H1 (cell line): ENCODE measurements around the gene HID1. TPM values are rescaled to one million over a fixed set of nuclear protein-coding genes. Genes with fewer than 3 reads are reported as not detected.

Experiments
- CTCF ChIA-PET: fragments of 300-600 bp; sonication (Branson Sonifier 250); formaldehyde crosslinking; loops from one replicate; lab custom pipeline; 2021; ENCODE audit not compliant: partially characterized antibody; lab: Charles Lee
- POLR2A ChIA-PET: fragments of 300-600 bp; sonication (Branson Sonifier 250); formaldehyde crosslinking; loops from one replicate; lab custom pipeline; 2021; ENCODE audit warnings: inconsistent platforms; ENCODE audit not compliant: partially characterized antibody; lab: Charles Lee
- DNase-seq, 2 experiments: peaks; one replicate each; pipeline versions ENCODE4 v3.0.0 to v3.0.0-alpha.2; 2010 to 2022; ENCODE audit warnings: low spot score in 2 of 2, low read depth in 1 of 2, mixed read lengths in 1 of 2
- FAIRE-seq: peaks from 2 replicates; lab custom pipeline; 2011; peaks lifted over from hg19 to GRCh38; lab: Jason Lieb, UNC
- H2AFZ ChIP-seq: 2 replicates; pipeline ENCODE4 v1.8.1; 2012; ENCODE audit warnings: low read length, inconsistent platforms
- H2AK5ac ChIP-seq: 2 replicates; pipeline ENCODE4 v1.6.1; 2013; ENCODE audit warnings: low read depth, low read length
- H2BK120ac ChIP-seq: replicated peaks from 2 replicates; pipeline ENCODE3; 2013; ENCODE audit warnings: low read depth, low read length, inconsistent platforms
- H2BK12ac ChIP-seq: 2 replicates; pipeline ENCODE4 v1.6.1; 2013; ENCODE audit warnings: low read depth, low read length
- H2BK15ac ChIP-seq: 2 replicates; pipeline ENCODE4 v1.6.1; 2013; ENCODE audit warnings: low read length
- H2BK20ac ChIP-seq: 2 replicates; pipeline ENCODE4 v1.6.1; 2013; ENCODE audit warnings: low read length
- H2BK5ac ChIP-seq: 2 replicates; pipeline ENCODE4 v1.6.1; 2013; ENCODE audit warnings: low read depth, low read length
- H3K14ac ChIP-seq: 2 replicates; pipeline ENCODE4 v1.6.1; 2013; ENCODE audit warnings: inconsistent platforms; ENCODE audit not compliant: insufficient read length
- H3K18ac ChIP-seq: 2 replicates; pipeline ENCODE4 v1.6.1; 2013; ENCODE audit warnings: low read length; ENCODE audit errors: extremely low read depth
- H3K23ac ChIP-seq: 2 replicates; pipeline ENCODE4 v1.6.1; 2013; ENCODE audit warnings: inconsistent platforms; ENCODE audit not compliant: insufficient read length
- H3K23me2 ChIP-seq: 2 replicates; pipeline ENCODE4 v1.6.1; 2013; ENCODE audit warnings: low read depth, low read length
- H3K27ac ChIP-seq: 2 replicates; pipeline ENCODE4 v1.6.1; 2011; ENCODE audit warnings: low read depth, low read length, inconsistent platforms
- H3K27me3 ChIP-seq, 4 experiments: replicated peaks in 1 of 4; 1 replicate in 1 of 4; 2 replicates in 3 of 4; pipeline versions ENCODE4 v1.6.1 to v1.8.1; 2011 to 2013; ENCODE audit warnings: low read length in 3 of 4, mild to moderate bottlenecking in 3 of 4, inconsistent platforms in 2 of 4, mixed read lengths in 2 of 4, moderate library complexity in 1 of 4; ENCODE audit not compliant: control insufficient read depth in 3 of 4, insufficient read depth in 3 of 4; ENCODE audit errors: extremely low read depth in 1 of 4
- H3K36me3 ChIP-seq, 4 experiments: 2 replicates each; pipeline versions ENCODE4 v1.6.1 to v1.8.1; 2011 to 2013; ENCODE audit warnings: mild to moderate bottlenecking in 4 of 4, low read length in 3 of 4, moderate library complexity in 2 of 4, control low read depth in 1 of 4, inconsistent platforms in 1 of 4; ENCODE audit not compliant: insufficient read depth in 4 of 4, control insufficient read depth in 2 of 4
- H3K4ac ChIP-seq: replicated peaks from 2 replicates; pipeline ENCODE3; 2013; ENCODE audit warnings: low read length, low read depth, mixed read lengths, inconsistent platforms; ENCODE audit not compliant: insufficient read length
- H3K4me1 ChIP-seq, 4 experiments: replicated peaks in 1 of 4; 1 replicate in 1 of 4; 2 replicates in 3 of 4; pipeline versions ENCODE4 v1.6.1 to v1.8.1; 2011 to 2013; ENCODE audit warnings: low read length in 3 of 4, inconsistent platforms in 2 of 4, mixed read lengths in 1 of 4; ENCODE audit not compliant: insufficient read depth in 4 of 4, control insufficient read depth in 3 of 4
- H3K4me2 ChIP-seq, 2 experiments: 2 replicates each; pipeline versions ENCODE4 v1.6.1 to v1.8.1; 2011 to 2013; ENCODE audit warnings: low read depth in 2 of 2, low read length in 2 of 2, control low read depth in 1 of 2, inconsistent platforms in 1 of 2, mild to moderate bottlenecking in 1 of 2; ENCODE audit not compliant: insufficient read depth in 1 of 2
- H3K4me3 ChIP-seq, 4 experiments: fragments of 200-600, 300-600 bp in 1 of 4; sonication (generic), shearing (Covaris generic), sonication (Bioruptor Twin) in 1 of 4; 2 replicates each; pipeline versions ENCODE4 v1.5.1 to v1.8.1; 2011 to 2016; ENCODE audit warnings: low read length in 4 of 4, low read depth in 3 of 4, control low read depth in 2 of 4, inconsistent platforms in 2 of 4, mild to moderate bottlenecking in 2 of 4, mixed read lengths in 1 of 4, moderate library complexity in 1 of 4; ENCODE audit not compliant: insufficient read depth in 2 of 4; ENCODE audit errors: extremely low read depth in 1 of 4
- H3K56ac ChIP-seq: replicated peaks from 2 replicates; pipeline ENCODE3; 2013; ENCODE audit warnings: low read depth, mild to moderate bottlenecking, mixed read lengths, low read length, inconsistent platforms; ENCODE audit not compliant: insufficient read length
- H3K79me1 ChIP-seq: 2 replicates; pipeline ENCODE4 v1.6.1; 2013; ENCODE audit warnings: low read depth, low read length, control low read depth
- H3K79me2 ChIP-seq, 2 experiments: 2 replicates each; pipeline versions ENCODE4 v1.6.1 to v1.8.1; 2012 to 2013; ENCODE audit warnings: low read length in 2 of 2, mild to moderate bottlenecking in 2 of 2, inconsistent platforms in 1 of 2; ENCODE audit not compliant: insufficient read depth in 2 of 2, control insufficient read depth in 1 of 2
- H3K9ac ChIP-seq, 4 experiments: replicated peaks in 1 of 4; 1 replicate in 1 of 4; 2 replicates in 3 of 4; pipeline versions ENCODE4 v1.6.1 to v1.8.1; 2011 to 2013; ENCODE audit warnings: low read depth in 3 of 4, low read length in 3 of 4, control low read depth in 2 of 4, mild to moderate bottlenecking in 2 of 4, moderate library complexity in 2 of 4, inconsistent platforms in 1 of 4; ENCODE audit errors: extremely low read depth in 1 of 4
- H3K9me3 ChIP-seq, 2 experiments: 2 replicates each; pipeline versions ENCODE4 v1.6.1 to v1.8.1; 2012 to 2013; ENCODE audit warnings: mild to moderate bottlenecking in 2 of 2, moderate library complexity in 2 of 2, control low read depth in 1 of 2, inconsistent platforms in 1 of 2, low read depth in 1 of 2, low read length in 1 of 2, mixed read lengths in 1 of 2; ENCODE audit not compliant: insufficient read depth in 2 of 2
- H4K20me1 ChIP-seq, 2 experiments: replicated peaks in 1 of 2; 2 replicates each; pipeline versions ENCODE3 to v1.8.1; 2011 to 2013; ENCODE audit warnings: inconsistent platforms in 2 of 2, low read length in 2 of 2, mild to moderate bottlenecking in 1 of 2; ENCODE audit not compliant: insufficient read depth in 2 of 2, control insufficient read depth in 1 of 2
- H4K5ac ChIP-seq: 2 replicates; pipeline ENCODE4 v1.6.1; 2013; ENCODE audit warnings: low read length, low read depth, mixed read lengths, inconsistent platforms; ENCODE audit not compliant: insufficient read length
- H4K8ac ChIP-seq: 2 replicates; pipeline ENCODE4 v1.8.0; 2013; ENCODE audit warnings: mild to moderate bottlenecking, moderate library complexity, low read length, inconsistent platforms; ENCODE audit not compliant: insufficient read depth; ENCODE audit errors: extremely low read depth
- H4K91ac ChIP-seq: replicated peaks from 2 replicates; pipeline ENCODE3; 2013; ENCODE audit warnings: low read length, mixed read lengths, inconsistent platforms; ENCODE audit not compliant: insufficient read length
- BCL11A ChIP-seq, 2 experiments: IDR thresholded peaks; one replicate each; pipeline ENCODE4 v1.6.1; 2011; ENCODE audit warnings: low read depth in 2 of 2, low read length in 2 of 2, mild to moderate bottlenecking in 2 of 2
- EGR1 ChIP-seq: IDR thresholded peaks from 2 replicates; pipeline ENCODE4 v1.6.1; 2011; ENCODE audit warnings: low read depth, low read length, borderline replicate concordance
- GABPA ChIP-seq: IDR thresholded peaks from 2 replicates; pipeline ENCODE4 v1.6.1; 2011; ENCODE audit warnings: mild to moderate bottlenecking, low read length, moderate library complexity, borderline replicate concordance; ENCODE audit not compliant: insufficient read depth
- JUND ChIP-seq: IDR thresholded peaks from 2 replicates; pipeline ENCODE4 v1.6.1; 2011; ENCODE audit warnings: mild to moderate bottlenecking, improper control_type of control experiment, low read length
- PHF8 ChIP-seq: fragments of 200-600 bp; sonication (generic); conservative IDR thresholded peaks from 2 replicates; pipeline ENCODE4 v1.7.1; 2012; ENCODE audit warnings: low read depth, mild to moderate bottlenecking, inconsistent platforms, low read length, moderate library complexity
- POLR2A ChIP-seq, 2 experiments: IDR thresholded peaks; 1 replicate in 1 of 2; 2 replicates in 1 of 2; pipeline ENCODE4 v1.6.1; 2011; ENCODE audit warnings: low read depth in 2 of 2, low read length in 2 of 2, mild to moderate bottlenecking in 2 of 2; ENCODE audit errors: control extremely low read depth in 1 of 2
- RBBP5 ChIP-seq: IDR thresholded peaks from 2 replicates; pipeline ENCODE4 v1.7.1; 2012; ENCODE audit warnings: low read depth, mild to moderate bottlenecking, inconsistent platforms, low read length, moderate library complexity, borderline replicate concordance
- RXRA ChIP-seq: IDR thresholded peaks from 2 replicates; pipeline ENCODE4 v1.6.1; 2011; ENCODE audit warnings: low read depth, mild to moderate bottlenecking, low read length, moderate library complexity; ENCODE audit not compliant: insufficient read depth
- SAP30 ChIP-seq: fragments of 300-600 bp; sonication (generic); IDR thresholded peaks from 2 replicates; pipeline ENCODE4 v1.7.1; 2012; ENCODE audit warnings: low read length, moderate library complexity, mild to moderate bottlenecking, inconsistent platforms; ENCODE audit not compliant: insufficient read depth, insufficient replicate concordance
- SIN3A ChIP-seq, 2 experiments: IDR thresholded peaks in 1 of 2; conservative IDR thresholded peaks in 1 of 2; 2 replicates each; pipeline ENCODE4 v1.6.1; 2011 to 2012; ENCODE audit warnings: low read length in 2 of 2, improper control_type of control experiment in 1 of 2, low read depth in 1 of 2, mild to moderate bottlenecking in 1 of 2
- SIRT6 ChIP-seq: IDR thresholded peaks from one replicate; pipeline ENCODE4 v1.7.1; 2012; ENCODE audit warnings: low read length, inconsistent platforms
- SP1 ChIP-seq: IDR thresholded peaks from 2 replicates; pipeline ENCODE4 v1.6.1; 2011; ENCODE audit warnings: low read depth, low read length
- SP2 ChIP-seq: IDR thresholded peaks from 2 replicates; pipeline ENCODE4 v1.6.1; 2012; ENCODE audit warnings: mild to moderate bottlenecking, low read length, inconsistent platforms
- WGBS, 2 experiments: shearing (Covaris generic) in 1 of 2; methylation state at CpG; one replicate each; pipeline versions ENCODE4 v1.1.6 to v1.1.7; 2013 to 2015; ENCODE audit warnings: low lambda C conversion rate in 2 of 2, mixed read lengths in 2 of 2, inconsistent platforms in 1 of 2, low coverage in 1 of 2, missing lambda C conversion rate in 1 of 2; ENCODE audit not compliant: insufficient replicate concordance in 2 of 2, insufficient coverage in 1 of 2, insufficient read length in 1 of 2; ENCODE audit errors: extremely low coverage in 1 of 2, missing lambda C conversion rate in 1 of 2; 5-methylcytosine and 5-hydroxymethylcytosine counted together
- polyA plus RNA-seq, 7 experiments: library from polyadenylated mRNA; depleted of rRNA in 3 of 7; stranded (reverse) in 5 of 7; unstranded in 2 of 7; fragments of >200 nt in 5 of 7; fragments of 200-250 nt in 2 of 7; gene quantifications; 1 replicate in 5 of 7; 2 replicates in 1 of 7; 4 replicates in 1 of 7; pipeline versions ENCODE4 v1.2.1 to v1.2.3, GENCODE V29; 2011 to 2013; ENCODE audit warnings: missing spikeins in 2 of 7, mixed read lengths in 2 of 7
- total RNA-seq: library from RNA; stranded (reverse); fragmentation: NEBNext Ultra II Directional; extraction: Animal tissue kit (Norgen Biotek cat#: 25700); gene quantifications from 2 replicates; pipeline ENCODE4 v1.2.1, GENCODE V29; 2021
- TF ChIP-seq, protein P1 (sequence below): IDR thresholded peaks from 2 replicates; pipeline ENCODE4 v1.6.1; 2011; ENCODE audit warnings: low read length, improper control_type of control experiment

Gene HID1
- total and polyA plus RNA-seq, 2 of the 8 experiments (the other 6 are each of a cell fraction or from before 2014, with no cell fraction given) = 15.1 to 25.9 TPM

- H4K20me1 ChIP-seq = peaks cover 0 to 5% of the 10 kb centered on the region in 2 experiments
- no peaks in the 10 kb centered on the region; a peak in 1 of 8 replicates for H3K36me3 ChIP-seq
- no peak overlapping the region for H3K56ac ChIP-seq
- ChIA-PET CTCF (interaction anchor here (0.6 to 49.9 kb wide), 7 partner anchors 23 to 322 kb away, joined by 3 to 1072 read pairs (median 6); partner anchors contain the start of gene MRPL58), POLR2A (no interaction called here)
- WGBS, 2 experiments = 75% methylated on average over 4 of the region's 6 CpGs; no CpG with 5 or more reads in 1 of the 2 experiments
- no peak for DNase-seq
- no peak overlapping the region for H3K4ac ChIP-seq
- H2BK20ac ChIP-seq = no peak overlapping the region
- no peak overlapping the region for H2AFZ ChIP-seq
- H3K18ac ChIP-seq = no peak overlapping the region
- no peak overlapping the region for H2BK12ac ChIP-seq
- H4K91ac ChIP-seq = no peak overlapping the region
- H2BK120ac ChIP-seq = no peak overlapping the region
- H3K4me3 ChIP-seq = no peak overlapping the region
- H4K8ac ChIP-seq = no peak overlapping the region
- peaks cover 0 to 10% (median 7%) of the 10 kb centered on the region in 4 experiments; a peak in 4 of 7 replicates for H3K4me1 ChIP-seq
- H3K79me2 ChIP-seq = no peaks in the 10 kb centered on the region
- no peak overlapping the region for H3K4me2 ChIP-seq
- H3K9me3 ChIP-seq = no peaks in the 10 kb centered on the region
- H2BK15ac ChIP-seq = no peak overlapping the region
- no peak overlapping the region for H3K27ac ChIP-seq
- no peak overlapping the region for H2AK5ac ChIP-seq
- H3K23me2 ChIP-seq = peaks cover 4% of the 10 kb centered on the region; the same call in 1 of the 2 replicates
- no peak overlapping the region for H4K5ac ChIP-seq
- no peak overlapping the region for H2BK5ac ChIP-seq
- H3K23ac ChIP-seq = no peak overlapping the region
- no peaks in the 10 kb centered on the region for H3K79me1 ChIP-seq
- H3K27me3 ChIP-seq = peaks cover 26 to 55% (median 46%) of the 10 kb centered on the region in 4 experiments
- no peak overlapping the region for H3K14ac ChIP-seq
- no peak overlapping the region for H3K9ac ChIP-seq
- no peak for FAIRE-seq
- TF ChIP-seq SAP30 = no peak
- no peak for TF ChIP-seq POLR2A (IDR thresholded peaks at IDR 0.05; ENCODE audit: control extremely low read depth in 1 of 2, low read depth in 2 of 2, low read length in 2 of 2)
- no peak for TF ChIP-seq PHF8
- no peak for TF ChIP-seq SIRT6
- no peak for TF ChIP-seq RBBP5
- TF ChIP-seq GABPA = no peak
- TF ChIP-seq, protein P1, sequence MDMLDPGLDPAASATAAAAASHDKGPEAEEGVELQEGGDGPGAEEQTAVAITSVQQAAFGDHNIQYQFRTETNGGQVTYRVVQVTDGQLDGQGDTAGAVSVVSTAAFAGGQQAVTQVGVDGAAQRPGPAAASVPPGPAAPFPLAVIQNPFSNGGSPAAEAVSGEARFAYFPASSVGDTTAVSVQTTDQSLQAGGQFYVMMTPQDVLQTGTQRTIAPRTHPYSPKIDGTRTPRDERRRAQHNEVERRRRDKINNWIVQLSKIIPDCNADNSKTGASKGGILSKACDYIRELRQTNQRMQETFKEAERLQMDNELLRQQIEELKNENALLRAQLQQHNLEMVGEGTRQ = no peak
- no peak for TF ChIP-seq SP1
- TF ChIP-seq SIN3A (conservative IDR thresholded peaks at IDR 0.05 in 1 of 2, IDR thresholded peaks at IDR 0.05 in 1 of 2; ENCODE audit: low read depth in 1 of 2, low read length in 2 of 2) = no peak
- no peak for TF ChIP-seq RXRA
- no peak for TF ChIP-seq EGR1
- TF ChIP-seq JUND = no peak
- TF ChIP-seq BCL11A (IDR thresholded peaks at IDR 0.05; ENCODE audit: low read depth in 2 of 2, low read length in 2 of 2) = no peak
- TF ChIP-seq SP2 = no peak
These were observed 43.8 kb downstream of the HID1 start for GRCh38 chr17:74928786-74929185.
